Spleen (tissue), 11 donors: ENCODE measurements around the gene VWC2. TPM values are rescaled to one million over a fixed set of nuclear protein-coding genes. Genes with fewer than 3 reads are reported as not detected.

Source experiments
- DNase-seq: peaks from one replicate; pipeline ENCODE4 v3.0.0-alpha.2; 2020
- H3K27ac ChIP-seq, 8 donors: fragments of 200-600 bp; sonication (generic) in 7 of 8; 1 replicate in 4 of 8; 2 replicates in 4 of 8; pipeline versions ENCODE4 v1.5.0 to v1.8.0; 2016 to 2021; ENCODE audit warnings: inconsistent platforms in 4 of 8, mild to moderate bottlenecking in 4 of 8, moderate library complexity in 1 of 8
- H3K27me3 ChIP-seq, 7 donors: fragments of 200-600 bp; sonication (generic) in 6 of 7; replicated peaks in 1 of 7; 1 replicate in 4 of 7; 2 replicates in 3 of 7; pipeline versions ENCODE4 v1.5.0 to v1.8.0; 2016 to 2021; ENCODE audit warnings: inconsistent platforms in 3 of 7, mild to moderate bottlenecking in 1 of 7
- H3K36me3 ChIP-seq, 6 donors: fragments of 200-600 bp; sonication (generic) in 5 of 6; 1 replicate in 4 of 6; 2 replicates in 2 of 6; pipeline versions ENCODE4 v1.5.0 to v1.8.0; 2016 to 2021; ENCODE audit warnings: inconsistent platforms in 2 of 6
- H3K4me1 ChIP-seq, 6 donors: fragments of 200-600 bp; sonication (generic) in 5 of 6; 1 replicate in 3 of 6; 2 replicates in 3 of 6; pipeline versions ENCODE4 v1.5.0 to v1.8.0; 2016 to 2021; ENCODE audit warnings: inconsistent platforms in 3 of 6
- H3K4me3 ChIP-seq, 8 donors: fragments of 200-600 bp; sonication (generic) in 7 of 8; 1 replicate in 4 of 8; 2 replicates in 4 of 8; pipeline versions ENCODE4 v1.5.0 to v1.8.0; 2016 to 2021; ENCODE audit warnings: inconsistent platforms in 4 of 8, mild to moderate bottlenecking in 4 of 8, moderate library complexity in 2 of 8
- H3K9me3 ChIP-seq, 8 donors: fragments of 200-600 bp; sonication (generic) in 7 of 8; 1 replicate in 4 of 8; 2 replicates in 4 of 8; pipeline versions ENCODE4 v1.5.0 to v1.8.0; 2016 to 2021; ENCODE audit warnings: inconsistent platforms in 4 of 8
- POLR2A ChIP-seq, 3 donors: fragments of 450-650 bp; IDR thresholded peaks; one replicate each; pipeline ENCODE4 v1.5.1; 2017; ENCODE audit warnings: antibody characterized with exemption in 3 of 3, mild to moderate bottlenecking in 1 of 3
- POLR2AphosphoS5 ChIP-seq, 3 donors: sonication (generic); formaldehyde crosslinking; IDR thresholded peaks; one replicate each; pipeline ENCODE4 v1.5.1; 2017; ENCODE audit warnings: antibody characterized with exemption in 3 of 3
- WGBS, 5 donors: extraction: QIAGEN DNeasy Blood & Tissue Kit in 3 of 5; methylation state at CpG; one replicate each; pipeline versions ENCODE4 v1.1.5 to v1.1.7; 2013 to 2018; 5-methylcytosine and 5-hydroxymethylcytosine counted together
- intact Hi-C: fragments of 100-400 bp; cut with DNase I; formaldehyde crosslinking; loops from one replicate; pipeline ENCODE4 v1.15.0; 2023; ENCODE audit warnings: low total_unique reads
- polyA plus RNA-seq, 3 donors: library from polyadenylated mRNA; stranded (reverse); fragments of 200-250 nt; gene quantifications; one replicate each; pipeline ENCODE4 v1.2.1, GENCODE V29; 2013
- total RNA-seq, 7 donors: library from RNA; depleted of rRNA in 3 of 7; stranded (reverse); fragments of >200 nt in 3 of 7; fragmentation: NEBNext Ultra II Directional in 4 of 7; extraction: Animal tissue kit (Norgen Biotek cat#: 25700) in 4 of 7; gene quantifications; one replicate each; pipeline versions ENCODE4 v1.1.0 to v1.2.1, GENCODE V29; 2016 to 2021
- TF ChIP-seq, protein P1 (sequence below), 11 experiments: fragments of 200-600 bp in 7 of 11; fragments of 450-650 bp in 4 of 11; sonication (generic) in 4 of 11; IDR thresholded peaks in 8 of 11; conservative IDR thresholded peaks in 3 of 11; 1 replicate in 7 of 11; 2 replicates in 4 of 11; pipeline versions ENCODE4 v1.4.0 to v1.8.0; 2016 to 2021; ENCODE audit warnings: antibody characterized with exemption in 11 of 11, inconsistent platforms in 4 of 11, mild to moderate bottlenecking in 1 of 11
- donor health status: healthy with polysubstance abuse.
- donor health status: DM: no; HTN: no; CAD: no; lungs with moderate emphysema.
- donor health status: DM: no; HTN: no; CAD: no.
- donor health status: Bipolar disorder and iron deficiency.
- donor health status: healthy.
- donor health status: DM: no; HTN: no; CAD: no.
- donor health status: DM: yes; HTN: yes; CAD: no.

Gene VWC2
- total and polyA plus RNA-seq, 10 donors: under 0.01 to 0.11 (median 0.07) TPM; not detected in 7

DNA sequence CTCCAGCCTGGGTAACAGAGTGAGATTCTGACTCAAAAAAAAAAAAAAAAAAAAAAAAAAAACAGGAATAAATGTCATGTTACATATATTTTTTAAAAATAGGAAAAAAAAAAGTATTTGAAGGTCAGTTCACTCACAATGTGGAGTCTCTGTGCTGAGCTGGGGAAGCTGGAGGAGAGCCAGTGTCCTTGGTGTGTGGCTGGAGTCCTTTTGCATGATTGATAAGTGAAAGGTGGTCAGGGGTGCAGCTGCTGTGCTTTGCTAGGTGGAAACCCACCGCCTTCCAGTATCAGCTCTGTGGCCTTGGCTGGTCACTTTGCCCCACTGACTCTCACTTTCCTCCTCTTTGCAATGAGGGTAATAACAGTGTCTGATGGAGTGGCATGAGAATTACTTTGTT, 101.9 kb downstream of the VWC2 start:
- H3K4me1 ChIP-seq: no peaks in the 10 kb centered on the region
- no peak overlapping the region for H3K27ac ChIP-seq
- TF ChIP-seq, protein P1, sequence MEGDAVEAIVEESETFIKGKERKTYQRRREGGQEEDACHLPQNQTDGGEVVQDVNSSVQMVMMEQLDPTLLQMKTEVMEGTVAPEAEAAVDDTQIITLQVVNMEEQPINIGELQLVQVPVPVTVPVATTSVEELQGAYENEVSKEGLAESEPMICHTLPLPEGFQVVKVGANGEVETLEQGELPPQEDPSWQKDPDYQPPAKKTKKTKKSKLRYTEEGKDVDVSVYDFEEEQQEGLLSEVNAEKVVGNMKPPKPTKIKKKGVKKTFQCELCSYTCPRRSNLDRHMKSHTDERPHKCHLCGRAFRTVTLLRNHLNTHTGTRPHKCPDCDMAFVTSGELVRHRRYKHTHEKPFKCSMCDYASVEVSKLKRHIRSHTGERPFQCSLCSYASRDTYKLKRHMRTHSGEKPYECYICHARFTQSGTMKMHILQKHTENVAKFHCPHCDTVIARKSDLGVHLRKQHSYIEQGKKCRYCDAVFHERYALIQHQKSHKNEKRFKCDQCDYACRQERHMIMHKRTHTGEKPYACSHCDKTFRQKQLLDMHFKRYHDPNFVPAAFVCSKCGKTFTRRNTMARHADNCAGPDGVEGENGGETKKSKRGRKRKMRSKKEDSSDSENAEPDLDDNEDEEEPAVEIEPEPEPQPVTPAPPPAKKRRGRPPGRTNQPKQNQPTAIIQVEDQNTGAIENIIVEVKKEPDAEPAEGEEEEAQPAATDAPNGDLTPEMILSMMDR (IDR thresholded peaks at IDR 0.05 in 8 of 11, conservative IDR thresholded peaks at IDR 0.05 in 3 of 11): no peak
- no peak for TF ChIP-seq POLR2A (IDR thresholded peaks at IDR 0.05)
- no peak for TF ChIP-seq POLR2AphosphoS5 (IDR thresholded peaks at IDR 0.05)
- WGBS, 5 donors: 72 to 86% (median 76%) methylated on average over 1 of the region's 1 CpG
- no peaks in the 10 kb centered on the region for H3K36me3 ChIP-seq
- H3K4me3 ChIP-seq: no peak overlapping the region
- no peak for DNase-seq
- H3K27me3 ChIP-seq: no peaks in the 10 kb centered on the region
- no peaks in the 10 kb centered on the region for H3K9me3 ChIP-seq
- intact Hi-C loops: no loop called here

DNA sequence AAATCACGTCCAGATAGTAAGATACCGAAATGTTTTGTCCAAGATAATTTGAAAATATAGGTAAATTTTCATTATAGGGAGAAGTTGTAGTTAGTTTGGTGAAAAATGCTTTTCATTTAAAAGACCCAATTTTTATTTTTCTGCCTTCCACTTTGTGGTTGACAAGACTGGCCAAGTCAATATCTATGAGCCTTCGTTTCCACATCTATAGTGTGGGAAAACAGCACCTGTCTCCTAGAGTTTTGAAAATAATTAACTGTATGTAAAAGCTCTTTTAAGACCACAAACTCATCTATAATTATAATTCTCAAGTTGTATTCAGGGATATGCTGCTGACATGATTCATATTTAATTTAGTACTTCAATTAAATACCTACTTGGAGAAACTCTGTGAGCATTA, 102.8 kb downstream of the VWC2 start:
- WGBS, 5 donors: 80 to 91% (median 85%) methylated on average over 3 of the region's 3 CpGs
- TF ChIP-seq POLR2AphosphoS5 (IDR thresholded peaks at IDR 0.05) (no peak), POLR2A (IDR thresholded peaks at IDR 0.05) (no peak)
- TF ChIP-seq, protein P1 (IDR thresholded peaks at IDR 0.05 in 8 of 11, conservative IDR thresholded peaks at IDR 0.05 in 3 of 11): no peak
- no peaks in the 10 kb centered on the region for H3K36me3 ChIP-seq
- H3K4me3 ChIP-seq: no peak overlapping the region
- no peak overlapping the region for H3K27ac ChIP-seq
- H3K27me3 ChIP-seq: no peaks in the 10 kb centered on the region
- intact Hi-C loops: no loop called here
- no peak for DNase-seq
- no peaks in the 10 kb centered on the region for H3K4me1 ChIP-seq
- H3K9me3 ChIP-seq: no peaks in the 10 kb centered on the region

DNA sequence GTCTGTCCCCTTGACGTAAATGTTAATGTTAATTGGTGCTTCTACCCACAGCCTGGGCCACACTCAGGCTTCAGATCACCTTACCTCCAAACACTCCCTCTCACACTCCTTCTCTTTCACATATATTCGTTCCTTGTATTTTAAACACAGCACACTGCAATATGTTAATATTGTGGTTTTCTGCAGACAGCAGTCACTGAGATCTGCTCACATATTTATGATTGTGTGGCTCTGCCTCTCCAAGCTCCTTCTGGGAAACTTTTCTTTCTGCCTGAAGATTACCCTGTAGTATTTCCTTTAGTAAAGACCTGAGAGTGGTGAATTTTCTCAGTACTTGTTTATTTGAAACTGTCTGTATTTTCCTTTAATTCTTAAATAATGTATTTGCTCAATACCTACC, 104.7 kb downstream of the VWC2 start:
- Histone ChIP-seq H3K4me3 (no peak overlapping the region), H3K36me3 (no peaks in the 10 kb centered on the region), H3K27ac (no peak overlapping the region), H3K27me3 (no peaks in the 10 kb centered on the region), H3K9me3 (no peaks in the 10 kb centered on the region), H3K4me1 (no peaks in the 10 kb centered on the region)
- whole genome bisulfite sequencing, 5 donors: 3 to 24% (median 14%) methylated on average over 1 to 2 of the region's 2 CpGs
- no peak for DNase-seq
- TF ChIP-seq, protein P1 (IDR thresholded peaks at IDR 0.05 in 8 of 11, conservative IDR thresholded peaks at IDR 0.05 in 3 of 11): no peak
- TF ChIP-seq POLR2AphosphoS5 (IDR thresholded peaks at IDR 0.05) (no peak), POLR2A (IDR thresholded peaks at IDR 0.05) (no peak)
- intact Hi-C loops: no loop called here

DNA sequence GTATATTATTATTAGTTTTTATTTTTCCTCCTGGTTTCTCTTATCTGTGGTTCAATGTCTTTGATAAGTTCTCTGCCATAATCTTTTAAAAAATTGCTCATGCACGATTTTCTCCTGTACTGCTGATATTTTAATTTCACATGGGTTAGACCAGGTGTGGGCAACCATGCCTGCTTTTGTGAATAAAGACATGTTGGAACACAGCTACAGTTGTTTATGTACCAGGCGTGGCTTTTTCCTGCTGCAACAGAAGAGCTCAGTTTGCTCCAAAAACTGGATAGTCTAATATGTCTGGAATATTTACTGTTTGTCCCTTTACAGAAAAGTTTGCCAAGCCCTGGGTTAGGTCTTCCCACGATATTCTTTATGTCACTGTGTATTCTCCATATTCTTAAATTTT, 105.2 kb downstream of the VWC2 start:
- TF ChIP-seq POLR2AphosphoS5 (IDR thresholded peaks at IDR 0.05) (no peak), POLR2A (IDR thresholded peaks at IDR 0.05) (no peak)
- TF ChIP-seq, protein P1 (IDR thresholded peaks at IDR 0.05 in 8 of 11, conservative IDR thresholded peaks at IDR 0.05 in 3 of 11): no peak
- Histone ChIP-seq H3K27me3 (no peaks in the 10 kb centered on the region), H3K27ac (no peak overlapping the region), H3K4me3 (no peak overlapping the region), H3K36me3 (no peaks in the 10 kb centered on the region), H3K4me1 (no peaks in the 10 kb centered on the region), H3K9me3 (no peaks in the 10 kb centered on the region)
- intact Hi-C loops: no loop called here
- WGBS, 5 donors: 54 to 74% (median 65%) methylated on average over 3 of the region's 3 CpGs
- DNase-seq: no peak
